GM10847 (cell line): ENCODE results near the gene CTNNB1.

ENCODE experiments used
- POLR2A ChIP-seq: IDR thresholded peaks from 2 replicates; pipeline ENCODE4 v1.6.1; 2011; ENCODE audit not compliant: insufficient read length; ENCODE audit errors: extremely low read depth

CTNNB1 gene

GRCh38 chr3:41200669-41201021 lies 1.3 kb downstream of the CTNNB1 start:
- TF ChIP-seq POLR2A, result no peak

- TF ChIP-seq POLR2A, result no peak
Measured at GRCh38 chr3:41202075-41202833, 2.9 kb downstream of the CTNNB1 start.

GRCh38 chr3:41202834-41203345 lies 3.6 kb downstream of the CTNNB1 start:
- TF ChIP-seq POLR2A, result no peak

GRCh38 chr3:41204369-41204768 lies 5.1 kb downstream of the CTNNB1 start:
- no peak for TF ChIP-seq POLR2A

- TF ChIP-seq POLR2A, result no peak
Measured at GRCh38 chr3:41205591-41205990, 6.3 kb downstream of the CTNNB1 start.

- TF ChIP-seq POLR2A, result no peak
Measured at GRCh38 chr3:41207355-41207754, 8.1 kb downstream of the CTNNB1 start.

GRCh38 chr3:41208507-41209220 lies 9.4 kb downstream of the CTNNB1 start:
- no peak for TF ChIP-seq POLR2A

GRCh38 chr3:41209646-41210045 lies 10.3 kb downstream of the CTNNB1 start:
- no peak for TF ChIP-seq POLR2A

GRCh38 chr3:41210966-41211365 lies 11.7 kb downstream of the CTNNB1 start:
- no peak for TF ChIP-seq POLR2A

GRCh38 chr3:41212088-41212487 lies 12.8 kb downstream of the CTNNB1 start:
- TF ChIP-seq POLR2A, result no peak

- TF ChIP-seq POLR2A, result no peak
Measured at GRCh38 chr3:41213588-41213987, 14.3 kb downstream of the CTNNB1 start.

- no peak for TF ChIP-seq POLR2A
Measured at GRCh38 chr3:41216422-41216821, 17.1 kb downstream of the CTNNB1 start.

GRCh38 chr3:41216993-41217392 lies 17.7 kb downstream of the CTNNB1 start:
- no peak for TF ChIP-seq POLR2A

GRCh38 chr3:41219424-41219823 lies 20.1 kb downstream of the CTNNB1 start:
- TF ChIP-seq POLR2A, result no peak

- TF ChIP-seq POLR2A, result no peak
Measured at GRCh38 chr3:41220906-41221677, 21.8 kb downstream of the CTNNB1 start.

GRCh38 chr3:41222012-41222411 lies 22.7 kb downstream of the CTNNB1 start:
- no peak for TF ChIP-seq POLR2A
